Stimulated activated CD4-positive, alpha-beta T cell treated with anti-CD3 and anti-CD28 coated beads, Interleukin-2, amount 100 ng/mL, for 48 hours (primary cell): Measurements from ENCODE around the gene HOXD12.

ENCODE experiments used
- DNase-seq, 2 donors: peaks; one replicate each; pipeline ENCODE4 v3.0.0-alpha.2; 2020

The HOXD12 gene

DNA sequence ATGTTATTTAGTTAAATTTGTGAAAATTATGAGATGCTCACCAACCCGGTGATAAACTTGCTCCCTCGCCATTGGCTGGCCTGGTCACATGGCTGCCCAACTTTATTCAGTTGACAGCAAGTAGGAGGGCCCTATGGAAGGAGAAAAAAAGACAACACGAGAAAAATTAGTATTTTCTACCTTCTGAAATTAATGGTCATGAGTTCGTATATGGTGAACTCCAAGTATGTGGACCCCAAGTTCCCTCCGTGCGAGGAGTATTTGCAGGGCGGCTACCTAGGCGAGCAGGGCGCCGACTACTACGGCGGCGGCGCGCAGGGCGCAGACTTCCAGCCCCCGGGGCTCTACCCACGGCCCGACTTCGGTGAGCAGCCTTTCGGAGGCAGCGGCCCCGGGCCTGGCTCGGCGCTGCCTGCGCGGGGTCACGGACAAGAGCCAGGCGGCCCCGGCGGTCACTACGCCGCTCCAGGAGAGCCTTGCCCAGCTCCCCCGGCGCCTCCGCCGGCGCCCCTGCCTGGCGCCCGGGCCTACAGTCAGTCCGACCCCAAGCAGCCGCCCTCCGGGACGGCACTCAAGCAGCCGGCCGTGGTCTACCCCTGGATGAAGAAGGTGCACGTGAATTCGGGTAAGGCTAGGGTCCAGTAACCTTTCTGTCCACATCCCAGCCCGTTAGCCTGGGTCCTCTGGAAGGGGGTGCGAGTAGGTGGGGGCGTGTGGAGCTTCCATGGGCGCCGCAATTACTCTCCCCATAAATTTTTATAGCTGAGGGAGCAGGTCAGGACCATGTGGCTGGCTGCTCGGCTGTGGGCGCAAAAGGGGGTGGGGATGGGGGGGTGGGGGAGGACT lies 52.1 kb downstream of the HOXD12 start, which contains the start of gene HOXD4:
HOXD4 (plus strand) TSS at position 109 of the 846 bp plus-strand sequence; CDS start at position 193, 84 bp downstream.
- DNase-seq: no peak
